Measurements from ENCODE around the gene GSTO1.

- TF ChIP-seq POLR2A (IDR thresholded peaks at IDR 0.05; ENCODE audit: insufficient read depth in 1 of 2, low read depth in 2 of 2, low read length in 2 of 2) (no peak), JUNB (CRISPR knock-in tag; IDR thresholded peaks at IDR 0.05; ENCODE audit: borderline replicate concordance) (no peak), YY1 (IDR thresholded peaks at IDR 0.05; ENCODE audit: insufficient read depth, insufficient replicate concordance, low read depth, low read length) (no peak), ZBTB26 (CRISPR knock-in tag; IDR thresholded peaks at IDR 0.05; ENCODE audit: borderline replicate concordance) (no peak), U2AF1 (optimal IDR thresholded peaks at IDR 0.05; ENCODE audit: low read depth, low read length) (no peak), UBTF (CRISPR knock-in tag; IDR thresholded peaks at IDR 0.05) (no peak), FOXM1 (CRISPR knock-in tag; IDR thresholded peaks at IDR 0.05) (no peak), HIC2 (CRISPR knock-in tag; IDR thresholded peaks at IDR 0.05; ENCODE audit: low read depth) (no peak)
- TF ChIP-seq, protein P1, sequence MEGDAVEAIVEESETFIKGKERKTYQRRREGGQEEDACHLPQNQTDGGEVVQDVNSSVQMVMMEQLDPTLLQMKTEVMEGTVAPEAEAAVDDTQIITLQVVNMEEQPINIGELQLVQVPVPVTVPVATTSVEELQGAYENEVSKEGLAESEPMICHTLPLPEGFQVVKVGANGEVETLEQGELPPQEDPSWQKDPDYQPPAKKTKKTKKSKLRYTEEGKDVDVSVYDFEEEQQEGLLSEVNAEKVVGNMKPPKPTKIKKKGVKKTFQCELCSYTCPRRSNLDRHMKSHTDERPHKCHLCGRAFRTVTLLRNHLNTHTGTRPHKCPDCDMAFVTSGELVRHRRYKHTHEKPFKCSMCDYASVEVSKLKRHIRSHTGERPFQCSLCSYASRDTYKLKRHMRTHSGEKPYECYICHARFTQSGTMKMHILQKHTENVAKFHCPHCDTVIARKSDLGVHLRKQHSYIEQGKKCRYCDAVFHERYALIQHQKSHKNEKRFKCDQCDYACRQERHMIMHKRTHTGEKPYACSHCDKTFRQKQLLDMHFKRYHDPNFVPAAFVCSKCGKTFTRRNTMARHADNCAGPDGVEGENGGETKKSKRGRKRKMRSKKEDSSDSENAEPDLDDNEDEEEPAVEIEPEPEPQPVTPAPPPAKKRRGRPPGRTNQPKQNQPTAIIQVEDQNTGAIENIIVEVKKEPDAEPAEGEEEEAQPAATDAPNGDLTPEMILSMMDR (CRISPR knock-in tag; IDR thresholded peaks at IDR 0.05): no peak
These were observed 19.8 kb upstream of the GSTO1 start for GRCh38 chr10:104234934-104235333.

Measured in HepG2 (cell line).